ENCODE results near the gene NBAS.

DNA sequence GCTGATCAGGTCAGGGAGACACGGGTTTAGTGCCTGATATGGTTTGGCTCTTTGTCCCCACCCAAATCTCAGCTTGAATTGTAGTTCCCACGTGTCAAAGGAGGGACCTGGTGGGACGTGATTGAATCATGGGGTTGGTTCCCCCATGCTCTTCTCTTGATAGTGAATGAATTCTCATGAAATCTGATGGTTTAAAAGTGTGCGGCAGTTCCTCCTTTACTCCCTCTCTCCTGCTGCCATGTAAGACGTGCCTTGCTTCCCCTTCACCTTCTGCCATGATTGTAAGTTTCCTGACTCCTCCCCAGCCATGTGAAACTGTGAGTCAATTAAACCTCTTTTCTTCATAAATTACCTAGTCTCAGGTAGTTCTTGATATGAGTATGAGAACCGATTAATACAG is 424.5 kb downstream of the NBAS start:
- TF ChIP-seq POLR2A (IDR thresholded peaks at IDR 0.05; ENCODE audit: low read depth, low read length) (no peak), POLR2AphosphoS5 (IDR thresholded peaks at IDR 0.05; ENCODE audit: low read depth, low read length) (no peak)

Measured in GM12892 (cell line).